WERI-Rb-1 (cell line): Measurements from ENCODE around the gene GAB4.
"Not testable (repeated sequence)": the region's sequence is repeated elsewhere in the genome, so short reads cannot be mapped to it uniquely, and the experiment has no call there.

ENCODE experiments used
- DNase-seq: peaks from one replicate; pipeline ENCODE4 v3.0.0-alpha.2; 2020
- H3K27ac ChIP-seq: fragments of 250-450 bp; sonication (Bioruptor Pico); 2 replicates; pipeline ENCODE4 v1.5.1; 2020; ENCODE audit warnings: mild to moderate bottlenecking, moderate library complexity
- H3K27me3 ChIP-seq: fragments of 250-450 bp; sonication (Bioruptor Pico); 2 replicates; pipeline ENCODE4 v1.5.1; 2021; ENCODE audit warnings: mild to moderate bottlenecking, low read depth, moderate library complexity; ENCODE audit not compliant: insufficient read depth, severe bottlenecking
- H3K36me3 ChIP-seq: fragments of 250-450 bp; sonication (Bioruptor Pico); 2 replicates; pipeline ENCODE4 v1.5.1; 2020; ENCODE audit warnings: mild to moderate bottlenecking, moderate library complexity
- H3K4me3 ChIP-seq: 2 replicates; pipeline ENCODE4 v1.5.1; 2011; ENCODE audit warnings: low read depth, mild to moderate bottlenecking, control low read depth, low read length
- H3K9me3 ChIP-seq: fragments of 250-450 bp; sonication (Bioruptor Pico); 2 replicates; pipeline ENCODE4 v1.5.1; 2021; ENCODE audit warnings: mild to moderate bottlenecking, moderate library complexity; ENCODE audit not compliant: severe bottlenecking
- CTCF ChIP-seq: IDR thresholded peaks from 2 replicates; pipeline ENCODE4 v1.5.1; 2011; ENCODE audit warnings: low read depth, mild to moderate bottlenecking, control low read depth, inconsistent platforms, low read length

Gene GAB4

GRCh38 chr22:17043521-17043920, 35.5 kb upstream of the GAB4 start:
- peaks cover 90% of the 10 kb centered on the region for H3K27me3 ChIP-seq
- no peak for DNase-seq
- H3K27ac ChIP-seq: no peak overlapping the region
- H3K4me3 ChIP-seq: no peak overlapping the region
- H3K36me3 ChIP-seq: no peaks in the 10 kb centered on the region
- H3K9me3 ChIP-seq: peaks cover 4% of the 10 kb centered on the region
- no peak for TF ChIP-seq CTCF

GRCh38 chr22:17036842-17037711, 29.1 kb upstream of the GAB4 start:
- H3K9me3 ChIP-seq, DNase-seq, H3K4me3 ChIP-seq, H3K36me3 ChIP-seq, H3K27ac ChIP-seq: not testable (repeated sequence)
- H3K27me3 ChIP-seq: peaks cover 40% of the 10 kb centered on the region

- H3K27ac ChIP-seq, H3K4me3 ChIP-seq, H3K36me3 ChIP-seq, DNase-seq, H3K9me3 ChIP-seq: not testable (repeated sequence)
- peaks cover 33% of the 10 kb centered on the region for H3K27me3 ChIP-seq
Measured at GRCh38 chr22:17035976-17036841, 28.2 kb upstream of the GAB4 start.

- peaks cover 26% of the 10 kb centered on the region for H3K27me3 ChIP-seq
- H3K36me3 ChIP-seq: no peaks in the 10 kb centered on the region
- DNase-seq: no peak
- TF ChIP-seq CTCF: no peak
- H3K9me3 ChIP-seq: peaks cover 3% of the 10 kb centered on the region
- no peak overlapping the region for H3K4me3 ChIP-seq
- H3K27ac ChIP-seq: no peak overlapping the region
Measured at GRCh38 chr22:17035246-17035645, 27.2 kb upstream of the GAB4 start.

GRCh38 chr22:17034532-17034931, 26.5 kb upstream of the GAB4 start:
- not testable (repeated sequence) for H3K27ac ChIP-seq, DNase-seq, H3K9me3 ChIP-seq, H3K4me3 ChIP-seq, H3K36me3 ChIP-seq
- H3K27me3 ChIP-seq: peaks cover 20% of the 10 kb centered on the region

- not testable (repeated sequence) for H3K36me3 ChIP-seq, H3K27ac ChIP-seq, H3K9me3 ChIP-seq, DNase-seq, H3K27me3 ChIP-seq, H3K4me3 ChIP-seq
Measured at GRCh38 chr22:17032277-17032676, 24.3 kb upstream of the GAB4 start.

GRCh38 chr22:17024380-17024779, 16.4 kb upstream of the GAB4 start:
- DNase-seq, H3K27me3 ChIP-seq, H3K27ac ChIP-seq, H3K4me3 ChIP-seq, H3K9me3 ChIP-seq, H3K36me3 ChIP-seq: not testable (repeated sequence)

GRCh38 chr22:17015552-17015951, 7.5 kb upstream of the GAB4 start:
- not testable (repeated sequence) for DNase-seq

GRCh38 chr22:17014101-17014440, 6.0 kb upstream of the GAB4 start:
- H3K27ac ChIP-seq, DNase-seq, H3K36me3 ChIP-seq, H3K9me3 ChIP-seq, H3K4me3 ChIP-seq: not testable (repeated sequence)
- peaks cover 46% of the 10 kb centered on the region for H3K27me3 ChIP-seq

More at GRCh38 chr22:17015552-17015951, 7.5 kb upstream of the GAB4 start:
- not testable (repeated sequence) for H3K36me3 ChIP-seq, H3K4me3 ChIP-seq, H3K27ac ChIP-seq, H3K9me3 ChIP-seq
- peaks cover 31% of the 10 kb centered on the region for H3K27me3 ChIP-seq
